HuH-7.5 (cell line): Measurements from ENCODE around the gene CNOT1.
"Not testable (repeated sequence)": the region's sequence is repeated elsewhere in the genome, so short reads cannot be mapped to it uniquely, and the experiment has no call there.

Experiments used
- DNase-seq: peaks from one replicate; pipeline ENCODE4 v3.0.0; 2011; ENCODE audit warnings: low spot score

Gene CNOT1

GRCh38 chr16:58629733-58630640, at the start of gene CNOT1:
CNOT1 (minus strand) TSS chr16:58629826; CDS start chr16:58599337, 30,489 bp downstream.
- peak; percentile 82 for DNase-seq

GRCh38 chr16:58678716-58679115, 49.1 kb upstream of the CNOT1 start:
- no peak for DNase-seq

GRCh38 chr16:58678269-58678668, 48.6 kb upstream of the CNOT1 start:
- no peak for DNase-seq

GRCh38 chr16:58670946-58671583, 41.4 kb upstream of the CNOT1 start:
- no peak for DNase-seq

GRCh38 chr16:58670177-58670576, 40.6 kb upstream of the CNOT1 start:
- DNase-seq = no peak

GRCh38 chr16:58665200-58665599, 35.6 kb upstream of the CNOT1 start:
- no peak for DNase-seq

GRCh38 chr16:58661199-58661830, 31.7 kb upstream of the CNOT1 start:
- peak; percentile 72 for DNase-seq

GRCh38 chr16:58659911-58660310, 30.3 kb upstream of the CNOT1 start:
- not testable (repeated sequence) for DNase-seq

GRCh38 chr16:58658796-58659211, 29.2 kb upstream of the CNOT1 start:
- DNase-seq = no peak

- DNase-seq = no peak
Measured at GRCh38 chr16:58656899-58657298, 27.3 kb upstream of the CNOT1 start.

- no peak for DNase-seq
Measured at GRCh38 chr16:58655215-58655596, 25.6 kb upstream of the CNOT1 start.

- no peak for DNase-seq
Measured at GRCh38 chr16:58654560-58655214, 25.1 kb upstream of the CNOT1 start.

- no peak for DNase-seq
Measured at GRCh38 chr16:58652741-58653140, 23.1 kb upstream of the CNOT1 start.

GRCh38 chr16:58651965-58652348, 22.3 kb upstream of the CNOT1 start:
- no peak for DNase-seq

- DNase-seq = no peak
Measured at GRCh38 chr16:58649707-58650106, 20.1 kb upstream of the CNOT1 start.

GRCh38 chr16:58647107-58647506, 17.5 kb upstream of the CNOT1 start:
- no peak for DNase-seq

GRCh38 chr16:58644765-58645487, 15.3 kb upstream of the CNOT1 start:
- DNase-seq = no peak

GRCh38 chr16:58644108-58644507, 14.5 kb upstream of the CNOT1 start:
- DNase-seq = no peak

- DNase-seq = no peak
Measured at GRCh38 chr16:58640949-58641348, 11.3 kb upstream of the CNOT1 start.

GRCh38 chr16:58639836-58640235, 10.2 kb upstream of the CNOT1 start:
- DNase-seq = no peak

GRCh38 chr16:58639230-58639629, 9.6 kb upstream of the CNOT1 start:
- no peak for DNase-seq
